Measurements from ENCODE around the gene RER1. TPM values are rescaled to one million over a fixed set of nuclear protein-coding genes. Genes with fewer than 3 reads are reported as not detected.

The RER1 gene
- total RNA-seq, 4 donors from 2014 or later, result 42.9 to 141 (median 120) TPM

GRCh38 chr1:2397007-2397679 lies 5.5 kb downstream of the RER1 start:
- Histone ChIP-seq H3K4me3 (no peak overlapping the region), H3K4me1 (peaks cover 0 to 28% (median 10%) of the 10 kb centered on the region in 4 donors), H3K27ac (no peak overlapping the region), H3K27me3 (no peaks in the 10 kb centered on the region), H3K36me3 (peaks cover 0 to 76% (median 0%) of the 10 kb centered on the region in 3 donors), H3K9me3 (no peaks in the 10 kb centered on the region)
- TF ChIP-seq CTCF (IDR thresholded peaks at IDR 0.05) (no peak), POLR2A (IDR thresholded peaks at IDR 0.05) (no peak)
- no peak for DNase-seq

DNA sequence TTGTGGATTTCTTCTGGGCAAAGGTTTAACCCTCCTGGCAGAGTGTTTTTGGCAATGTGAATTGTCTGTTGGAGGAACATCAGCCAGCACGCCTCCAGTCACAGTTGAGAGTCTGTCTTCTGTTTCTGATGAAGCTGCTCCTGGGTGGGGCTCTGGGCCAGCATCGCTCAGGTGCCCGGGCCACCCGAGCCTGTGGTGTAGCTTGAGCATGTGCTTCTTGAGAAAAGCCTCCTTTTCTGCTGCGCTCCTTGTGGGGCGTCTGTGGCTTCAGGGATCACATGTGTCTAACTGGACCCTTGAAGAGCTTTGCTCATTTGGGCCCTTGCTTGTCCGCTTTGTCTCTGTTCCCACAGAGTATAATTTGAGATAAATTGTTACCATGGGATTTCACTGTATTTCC lies 7.2 kb downstream of the RER1 start:
- Histone ChIP-seq H3K4me3 (no peak overlapping the region), H3K9me3 (no peaks in the 10 kb centered on the region), H3K27me3 (no peaks in the 10 kb centered on the region), H3K4me1 (peaks cover 0 to 11% (median 0%) of the 10 kb centered on the region in 4 donors), H3K27ac (no peak overlapping the region), H3K36me3 (peaks cover 0 to 93% (median 0%) of the 10 kb centered on the region in 3 donors)
- TF ChIP-seq POLR2A (IDR thresholded peaks at IDR 0.05) (no peak), CTCF (IDR thresholded peaks at IDR 0.05) (no peak)
- DNase-seq, result no peak

DNA sequence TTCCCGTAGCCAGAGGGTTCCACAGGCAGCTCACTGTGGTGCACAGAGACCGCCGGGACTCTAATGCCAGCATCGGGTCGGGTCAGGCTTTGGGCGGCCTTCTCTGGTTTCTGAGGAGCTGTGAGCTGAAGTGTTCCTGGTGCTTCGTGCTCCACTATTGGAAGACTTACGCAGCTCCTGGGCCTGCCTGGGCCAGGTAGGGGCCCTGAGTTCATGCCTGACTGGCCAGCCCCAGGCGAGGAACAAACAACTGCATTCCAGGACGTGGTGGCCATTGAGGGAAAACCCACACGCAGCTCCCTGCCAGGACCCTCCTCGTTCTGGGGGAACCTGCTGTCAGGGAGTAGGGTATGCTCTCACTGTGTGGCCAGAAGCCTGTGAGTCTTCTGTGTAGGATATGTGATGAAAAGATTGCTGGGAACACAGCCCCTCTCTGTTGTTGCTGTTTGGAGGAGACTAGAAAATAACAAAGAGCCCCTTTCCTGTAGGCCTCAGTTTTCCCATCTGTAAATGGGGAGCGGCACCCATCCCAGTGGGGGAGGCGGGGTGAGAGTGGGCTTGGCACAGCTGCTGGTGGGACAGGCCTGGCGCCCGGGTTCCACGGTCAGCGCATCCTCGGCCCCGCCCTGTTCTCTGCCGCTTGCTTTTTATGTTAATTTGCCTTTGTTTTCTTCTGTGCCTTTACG lies 8.4 kb downstream of the RER1 start:
- H3K36me3 ChIP-seq, result peaks cover 0 to 93% (median 0%) of the 10 kb centered on the region in 3 donors
- H3K27me3 ChIP-seq, result no peaks in the 10 kb centered on the region
- H3K27ac ChIP-seq, result no peak overlapping the region
- TF ChIP-seq POLR2A (IDR thresholded peaks at IDR 0.05), result no peak
- TF ChIP-seq CTCF (IDR thresholded peaks at IDR 0.05), result no peak
- DNase-seq, result no peak
- H3K4me3 ChIP-seq, result no peak overlapping the region
- H3K9me3 ChIP-seq, result no peaks in the 10 kb centered on the region
- H3K4me1 ChIP-seq, result no peaks in the 10 kb centered on the region

DNA sequence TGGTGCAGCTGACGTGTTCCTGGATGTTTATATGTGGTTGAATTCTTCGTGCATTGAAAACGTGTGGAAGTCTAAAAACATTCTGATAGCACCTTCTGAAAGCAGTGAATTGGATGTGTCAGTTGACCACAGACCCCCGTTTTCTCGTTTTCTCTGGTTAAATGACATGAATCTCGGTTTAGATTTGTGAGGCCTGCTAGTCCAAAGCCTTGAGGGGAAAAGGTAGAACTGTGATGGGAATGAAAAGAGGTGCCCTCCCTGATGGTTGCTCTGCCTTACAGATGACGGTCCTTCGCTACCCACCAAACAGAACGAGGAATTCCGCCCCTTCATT lies 8.9 kb downstream of the RER1 start:
- DNase-seq, result no peak
- Histone ChIP-seq H3K36me3 (peaks cover 0 to 97% (median 0%) of the 10 kb centered on the region in 3 donors), H3K27me3 (no peaks in the 10 kb centered on the region), H3K4me3 (no peak overlapping the region), H3K27ac (no peak overlapping the region), H3K9me3 (no peaks in the 10 kb centered on the region), H3K4me1 (no peaks in the 10 kb centered on the region)
- TF ChIP-seq CTCF (IDR thresholded peaks at IDR 0.05), result no peak
- no peak for TF ChIP-seq POLR2A (IDR thresholded peaks at IDR 0.05)

DNA sequence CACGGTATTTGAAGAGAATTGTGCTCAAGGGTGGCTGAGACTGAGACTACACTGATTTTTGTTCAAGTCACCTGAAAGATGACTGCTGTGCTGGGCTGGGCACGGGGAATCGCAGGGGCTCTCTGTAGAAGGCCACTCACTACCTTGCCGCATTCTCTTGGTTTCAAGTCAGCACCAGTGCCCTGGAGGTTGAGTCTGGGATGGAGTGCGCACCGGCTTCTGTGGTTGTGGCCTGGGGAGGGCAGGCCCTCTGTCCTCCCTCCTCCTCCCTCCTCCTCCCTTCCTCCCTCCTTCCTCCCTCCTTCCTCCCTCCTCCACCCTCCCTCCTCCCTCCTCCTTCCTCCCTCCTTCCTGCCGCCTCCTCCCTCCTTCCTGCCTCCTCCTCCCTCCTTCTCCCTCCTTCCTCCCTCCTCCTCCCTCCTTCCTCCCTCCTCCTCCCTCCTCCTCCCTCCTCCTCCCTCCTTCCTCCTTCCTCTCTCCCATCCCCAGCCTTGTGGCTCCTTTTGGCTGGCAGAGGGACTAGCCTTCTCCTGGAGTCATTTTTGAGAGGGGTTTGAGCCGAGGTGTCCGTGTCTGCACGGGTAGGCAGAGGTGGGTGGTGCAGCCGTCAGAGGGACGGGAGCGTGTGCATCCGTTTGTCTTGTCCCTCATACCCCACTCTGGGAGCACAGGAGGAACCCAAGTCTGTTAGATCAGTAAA lies 9.5 kb downstream of the RER1 start:
- no peaks in the 10 kb centered on the region for H3K27me3 ChIP-seq
- no peak for TF ChIP-seq CTCF (IDR thresholded peaks at IDR 0.05)
- no peak for DNase-seq
- no peaks in the 10 kb centered on the region for H3K4me1 ChIP-seq
- no peak overlapping the region for H3K4me3 ChIP-seq
- H3K36me3 ChIP-seq, result peaks cover 0 to 97% (median 0%) of the 10 kb centered on the region in 3 donors
- no peaks in the 10 kb centered on the region for H3K9me3 ChIP-seq
- H3K27ac ChIP-seq, result no peak overlapping the region
